Liver (tissue), 9 donors: ENCODE results near the gene BEND3. TPM values are rescaled to one million over a fixed set of nuclear protein-coding genes. Genes with fewer than 3 reads are reported as not detected.
"Not testable (repeated sequence)": the region's sequence is repeated elsewhere in the genome, so short reads cannot be mapped to it uniquely, and the experiment has no call there.

Source experiments
- DNase-seq: peaks from one replicate; pipeline ENCODE4 v3.0.0-alpha.2; 2017; ENCODE audit warnings: low spot score
- H3K27ac ChIP-seq, 2 donors: one replicate each; pipeline ENCODE4 v1.7.0; 2013; ENCODE audit warnings: inconsistent platforms in 2 of 2, low read length in 2 of 2, control low read depth in 1 of 2, low read depth in 1 of 2, mild to moderate bottlenecking in 1 of 2
- H3K27me3 ChIP-seq, 4 donors: one replicate each; pipeline versions ENCODE4 v1.6.1 to v1.7.0; 2013; ENCODE audit warnings: low read length in 3 of 4, inconsistent platforms in 1 of 4, mild to moderate bottlenecking in 1 of 4, moderate library complexity in 1 of 4; ENCODE audit not compliant: control insufficient read depth in 4 of 4, insufficient read depth in 4 of 4
- H3K36me3 ChIP-seq, 4 donors: one replicate each; pipeline versions ENCODE4 v1.6.1 to v1.7.0; 2013; ENCODE audit warnings: low read length in 3 of 4, mild to moderate bottlenecking in 3 of 4, low read depth in 1 of 4, moderate library complexity in 1 of 4; ENCODE audit not compliant: control insufficient read depth in 4 of 4, insufficient read depth in 3 of 4
- H3K4me1 ChIP-seq, 4 donors: one replicate each; pipeline versions ENCODE4 v1.6.1 to v1.7.0; 2013; ENCODE audit warnings: low read length in 3 of 4, mild to moderate bottlenecking in 3 of 4, moderate library complexity in 1 of 4; ENCODE audit not compliant: control insufficient read depth in 4 of 4, insufficient read depth in 4 of 4
- H3K4me3 ChIP-seq, 3 donors: one replicate each; pipeline versions ENCODE4 v1.6.1 to v1.7.0; 2013; ENCODE audit warnings: low read length in 3 of 3, control low read depth in 1 of 3, low read depth in 1 of 3, mild to moderate bottlenecking in 1 of 3
- H3K9ac ChIP-seq, 2 donors: one replicate each; pipeline ENCODE4 v1.7.0; 2013; ENCODE audit warnings: low read length in 2 of 2, mild to moderate bottlenecking in 2 of 2, moderate library complexity in 2 of 2, control low read depth in 1 of 2, low read depth in 1 of 2
- H3K9me3 ChIP-seq, 4 donors: one replicate each; pipeline versions ENCODE4 v1.6.1 to v1.7.0; 2013; ENCODE audit warnings: low read length in 3 of 4; ENCODE audit not compliant: control insufficient read depth in 4 of 4
- CTCF ChIP-seq: fragments of 150-350 bp; IDR thresholded peaks from 2 replicates; pipeline ENCODE4 v1.5.1; 2017; ENCODE audit warnings: improper control_type of control experiment, low read depth, low read length; ENCODE audit not compliant: missing input control
- EGR1 ChIP-seq, 2 donors: IDR thresholded peaks; 2 replicates each; pipeline ENCODE4 v1.6.1; 2016 to 2018; ENCODE audit warnings: antibody characterized with exemption in 2 of 2, low read depth in 2 of 2
- FOXA1 ChIP-seq: IDR thresholded peaks from 2 replicates; pipeline ENCODE4 v1.6.1; 2016; ENCODE audit warnings: antibody characterized with exemption
- FOXA2 ChIP-seq: IDR thresholded peaks from 2 replicates; pipeline ENCODE4 v1.6.1; 2016; ENCODE audit warnings: antibody characterized with exemption
- GABPA ChIP-seq, 2 donors: IDR thresholded peaks in 1 of 2; conservative IDR thresholded peaks in 1 of 2; 2 replicates each; pipeline ENCODE4 v1.6.1; 2016; ENCODE audit warnings: antibody characterized with exemption in 2 of 2, mild to moderate bottlenecking in 1 of 2, moderate library complexity in 1 of 2
- HNF4A ChIP-seq, 2 donors: conservative IDR thresholded peaks; 2 replicates each; pipeline ENCODE4 v1.6.1; 2016; ENCODE audit warnings: antibody characterized with exemption in 2 of 2, mild to moderate bottlenecking in 2 of 2
- MAX ChIP-seq: IDR thresholded peaks from 2 replicates; pipeline ENCODE4 v1.6.1; 2016; ENCODE audit warnings: antibody characterized with exemption
- RXRA ChIP-seq, 2 donors: IDR thresholded peaks; 2 replicates each; pipeline ENCODE4 v1.6.1; 2017 to 2018; ENCODE audit warnings: antibody characterized with exemption in 2 of 2, mild to moderate bottlenecking in 1 of 2
- TAF1 ChIP-seq: conservative IDR thresholded peaks from 2 replicates; pipeline ENCODE4 v1.6.1; 2016; ENCODE audit warnings: antibody characterized with exemption, mild to moderate bottlenecking
- YY1 ChIP-seq: IDR thresholded peaks from 2 replicates; pipeline ENCODE4 v1.6.1; 2016; ENCODE audit warnings: antibody characterized with exemption, mild to moderate bottlenecking
- ZBTB33 ChIP-seq: IDR thresholded peaks from 2 replicates; pipeline ENCODE4 v1.6.1; 2016; ENCODE audit warnings: antibody characterized with exemption
- WGBS: extraction: QIAGEN DNeasy Blood & Tissue Kit; methylation state at CpG from one replicate; pipeline ENCODE4 v1.1.7; 2013; 5-methylcytosine and 5-hydroxymethylcytosine counted together
- polyA plus RNA-seq, 2 donors: library from polyadenylated mRNA; stranded (reverse) in 1 of 2; unstranded in 1 of 2; fragments of 200-250 nt in 1 of 2; fragments of >200 nt in 1 of 2; fragmentation: Nextera tagmentation in 1 of 2; extraction: Ambion mirVana in 1 of 2; gene quantifications; one replicate each; pipeline versions ENCODE4 v1.2.1 to v1.2.3, GENCODE V29; 2013 to 2015
- total RNA-seq, 2 donors: library from RNA; depleted of rRNA; stranded (reverse); fragments of >200 nt; gene quantifications; one replicate each; pipeline ENCODE4 v1.2.3, GENCODE V29; 2014
- TF ChIP-seq, protein P1 (sequence below): IDR thresholded peaks from 2 replicates; pipeline ENCODE4 v1.6.1; 2016; ENCODE audit warnings: antibody characterized with exemption
- TF ChIP-seq, protein P2 (sequence below): IDR thresholded peaks from 2 replicates; pipeline ENCODE4 v1.6.1; 2016; ENCODE audit warnings: antibody characterized with exemption, mild to moderate bottlenecking
- donor health status: healthy.
- donor health status: healthy.
- donor health status: healthy.
- donor health status: healthy.
- donor health status: healthy.

BEND3 gene
- total and polyA plus RNA-seq, 4 donors: 0.47 to 1.7 (median 1.2) TPM

DNA sequence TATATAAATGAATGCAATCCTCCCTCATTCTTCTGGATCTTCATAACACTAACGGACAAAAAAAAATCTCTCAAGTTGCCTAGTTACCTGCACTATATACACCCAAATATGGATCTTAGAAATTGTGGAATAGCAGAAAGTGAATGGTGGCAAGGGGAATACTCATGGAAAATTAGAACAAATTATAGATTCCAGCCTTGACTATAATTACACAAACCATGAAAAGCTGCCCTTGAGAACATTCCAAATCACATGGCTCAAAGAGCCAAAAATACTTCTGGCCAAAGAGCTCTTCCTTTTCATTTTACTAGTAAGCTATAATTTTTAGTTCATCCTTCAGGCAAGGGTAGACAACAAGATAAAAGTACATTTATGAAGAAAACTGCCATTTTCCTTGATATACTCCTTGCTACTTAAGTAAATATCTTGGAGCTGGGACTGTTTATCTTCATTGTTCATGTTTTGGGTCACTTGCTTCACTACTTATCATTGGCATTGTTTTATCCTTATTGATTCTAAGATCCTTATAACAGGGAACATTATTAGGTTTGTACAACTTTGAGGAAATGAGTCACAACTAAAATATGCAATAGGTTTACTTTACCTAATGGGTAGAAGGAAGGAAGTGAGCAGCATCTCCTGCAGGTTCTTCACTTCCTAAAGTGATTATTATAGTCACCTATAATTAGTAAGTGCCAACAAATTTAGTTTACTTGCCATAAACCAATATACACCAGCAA lies 93.7 kb downstream of the BEND3 start:
- H3K9me3 ChIP-seq: no peaks in the 10 kb centered on the region
- no peaks in the 10 kb centered on the region for H3K36me3 ChIP-seq
- no peak overlapping the region for H3K4me3 ChIP-seq
- H3K27me3 ChIP-seq: no peaks in the 10 kb centered on the region
- 84% methylated on average over 1 of the region's 1 CpG for WGBS
- DNase-seq: no peak
- no peak overlapping the region for H3K9ac ChIP-seq
- TF ChIP-seq FOXA2 (no peak), YY1 (no peak), HNF4A (conservative IDR thresholded peaks at IDR 0.05) (no peak), FOXA1 (no peak)
- TF ChIP-seq, protein P1, sequence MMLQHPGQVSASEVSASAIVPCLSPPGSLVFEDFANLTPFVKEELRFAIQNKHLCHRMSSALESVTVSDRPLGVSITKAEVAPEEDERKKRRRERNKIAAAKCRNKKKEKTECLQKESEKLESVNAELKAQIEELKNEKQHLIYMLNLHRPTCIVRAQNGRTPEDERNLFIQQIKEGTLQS: no peak
- no peaks in the 10 kb centered on the region for H3K4me1 ChIP-seq
- H3K27ac ChIP-seq: no peak overlapping the region

DNA sequence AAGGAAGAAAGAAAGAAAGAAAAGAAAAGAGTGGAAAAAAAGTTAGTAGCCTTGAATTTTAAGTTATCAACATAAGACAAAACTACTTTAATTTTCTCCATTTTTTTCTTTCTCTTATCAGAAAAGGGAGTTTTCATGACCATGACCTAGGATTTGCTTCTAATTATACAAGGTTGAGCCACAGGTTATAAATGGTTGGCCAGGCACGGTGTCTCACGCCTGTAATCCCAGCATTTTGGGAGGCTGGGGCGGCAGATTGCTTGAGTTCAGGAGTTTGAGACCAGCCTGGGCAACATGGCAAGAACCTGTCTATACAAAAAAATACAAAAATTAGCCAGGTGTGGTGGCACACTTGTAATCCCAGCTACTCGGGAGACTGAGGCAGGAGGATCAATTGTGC lies 95.1 kb downstream of the BEND3 start:
- Histone ChIP-seq H3K4me1 (no peaks in the 10 kb centered on the region), H3K9me3 (no peaks in the 10 kb centered on the region), H3K27me3 (no peaks in the 10 kb centered on the region), H3K4me3 (no peak overlapping the region), H3K36me3 (no peaks in the 10 kb centered on the region), H3K27ac (no peak overlapping the region), H3K9ac (no peak overlapping the region)
- no peak for DNase-seq
- TF ChIP-seq ZBTB33 (no peak), RXRA (IDR thresholded peaks at IDR 0.05) (no peak), CTCF (no peak), MAX (no peak), YY1 (no peak), TAF1 (no peak), GABPA (IDR thresholded peaks at IDR 0.05 in 1 of 2, conservative IDR thresholded peaks at IDR 0.05 in 1 of 2) (no peak), FOXA1 (no peak), EGR1 (IDR thresholded peaks at IDR 0.05; ENCODE audit: low read depth in 2 of 2) (no peak)
- TF ChIP-seq, protein P2, sequence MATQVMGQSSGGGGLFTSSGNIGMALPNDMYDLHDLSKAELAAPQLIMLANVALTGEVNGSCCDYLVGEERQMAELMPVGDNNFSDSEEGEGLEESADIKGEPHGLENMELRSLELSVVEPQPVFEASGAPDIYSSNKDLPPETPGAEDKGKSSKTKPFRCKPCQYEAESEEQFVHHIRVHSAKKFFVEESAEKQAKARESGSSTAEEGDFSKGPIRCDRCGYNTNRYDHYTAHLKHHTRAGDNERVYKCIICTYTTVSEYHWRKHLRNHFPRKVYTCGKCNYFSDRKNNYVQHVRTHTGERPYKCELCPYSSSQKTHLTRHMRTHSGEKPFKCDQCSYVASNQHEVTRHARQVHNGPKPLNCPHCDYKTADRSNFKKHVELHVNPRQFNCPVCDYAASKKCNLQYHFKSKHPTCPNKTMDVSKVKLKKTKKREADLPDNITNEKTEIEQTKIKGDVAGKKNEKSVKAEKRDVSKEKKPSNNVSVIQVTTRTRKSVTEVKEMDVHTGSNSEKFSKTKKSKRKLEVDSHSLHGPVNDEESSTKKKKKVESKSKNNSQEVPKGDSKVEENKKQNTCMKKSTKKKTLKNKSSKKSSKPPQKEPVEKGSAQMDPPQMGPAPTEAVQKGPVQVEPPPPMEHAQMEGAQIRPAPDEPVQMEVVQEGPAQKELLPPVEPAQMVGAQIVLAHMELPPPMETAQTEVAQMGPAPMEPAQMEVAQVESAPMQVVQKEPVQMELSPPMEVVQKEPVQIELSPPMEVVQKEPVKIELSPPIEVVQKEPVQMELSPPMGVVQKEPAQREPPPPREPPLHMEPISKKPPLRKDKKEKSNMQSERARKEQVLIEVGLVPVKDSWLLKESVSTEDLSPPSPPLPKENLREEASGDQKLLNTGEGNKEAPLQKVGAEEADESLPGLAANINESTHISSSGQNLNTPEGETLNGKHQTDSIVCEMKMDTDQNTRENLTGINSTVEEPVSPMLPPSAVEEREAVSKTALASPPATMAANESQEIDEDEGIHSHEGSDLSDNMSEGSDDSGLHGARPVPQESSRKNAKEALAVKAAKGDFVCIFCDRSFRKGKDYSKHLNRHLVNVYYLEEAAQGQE: no peak
- TF ChIP-seq, protein P1: no peak
- WGBS: 82% methylated on average over 4 of the region's 4 CpGs

GRCh38 chr6:107019628-107020027 lies 95.7 kb downstream of the BEND3 start:
- not testable (repeated sequence) for H3K27me3 ChIP-seq, DNase-seq, H3K9me3 ChIP-seq, H3K9ac ChIP-seq, H3K4me1 ChIP-seq, H3K4me3 ChIP-seq, H3K36me3 ChIP-seq, H3K27ac ChIP-seq
- WGBS: 70% methylated on average over 8 of the region's 8 CpGs
